GM19395 (cell line): ENCODE measurements around the gene ADM2.
"Not testable (repeated sequence)": the region's sequence is repeated elsewhere in the genome, so short reads cannot be mapped to it uniquely, and the experiment has no call there.

Source experiments
- ATAC-seq: cut with Tn5 transposase; IDR thresholded peaks from one replicate; pipeline ENCODE4 v1.9.1; 2021; ENCODE audit warnings: mild to moderate bottlenecking, moderate library complexity; ENCODE audit not compliant: unreplicated experiment

ADM2 gene, protein sequence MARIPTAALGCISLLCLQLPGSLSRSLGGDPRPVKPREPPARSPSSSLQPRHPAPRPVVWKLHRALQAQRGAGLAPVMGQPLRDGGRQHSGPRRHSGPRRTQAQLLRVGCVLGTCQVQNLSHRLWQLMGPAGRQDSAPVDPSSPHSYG

DNA sequence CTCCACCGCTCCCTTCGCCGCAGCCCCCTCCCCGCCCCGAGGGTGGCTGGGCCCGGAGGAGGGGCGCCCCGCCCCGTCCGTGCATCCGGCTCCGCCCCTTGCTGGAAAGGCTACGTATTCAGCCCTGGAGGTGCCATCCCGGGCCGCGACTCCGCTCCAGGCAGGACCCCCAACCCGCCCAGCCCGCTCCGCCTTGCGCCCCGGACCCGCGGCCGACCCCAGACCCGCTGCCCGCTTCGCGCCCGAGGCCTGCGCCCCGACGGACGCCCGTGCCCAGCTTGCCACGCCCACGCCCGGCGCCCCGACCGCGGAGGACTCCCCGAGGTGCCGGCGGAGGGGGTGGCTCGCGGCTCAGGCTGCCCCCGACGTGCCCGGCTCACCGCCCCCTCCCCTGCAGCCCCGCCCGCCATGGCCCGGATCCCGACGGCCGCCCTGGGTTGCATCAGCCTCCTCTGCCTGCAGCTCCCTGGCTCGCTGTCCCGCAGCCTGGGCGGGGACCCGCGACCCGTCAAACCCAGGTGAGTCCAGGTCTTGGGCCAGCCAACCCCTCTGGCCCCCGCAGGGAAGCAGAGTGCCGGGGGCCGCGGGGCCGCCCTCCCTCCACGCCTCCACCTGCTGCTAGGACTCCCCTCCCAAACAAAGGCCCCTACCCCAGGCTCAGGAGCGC lies at the start of gene ADM2:
ADM2 (plus strand) TSS at position 104 of the 667 bp plus-strand sequence; CDS start at position 409, 305 bp downstream.
- no peak for ATAC-seq

DNA sequence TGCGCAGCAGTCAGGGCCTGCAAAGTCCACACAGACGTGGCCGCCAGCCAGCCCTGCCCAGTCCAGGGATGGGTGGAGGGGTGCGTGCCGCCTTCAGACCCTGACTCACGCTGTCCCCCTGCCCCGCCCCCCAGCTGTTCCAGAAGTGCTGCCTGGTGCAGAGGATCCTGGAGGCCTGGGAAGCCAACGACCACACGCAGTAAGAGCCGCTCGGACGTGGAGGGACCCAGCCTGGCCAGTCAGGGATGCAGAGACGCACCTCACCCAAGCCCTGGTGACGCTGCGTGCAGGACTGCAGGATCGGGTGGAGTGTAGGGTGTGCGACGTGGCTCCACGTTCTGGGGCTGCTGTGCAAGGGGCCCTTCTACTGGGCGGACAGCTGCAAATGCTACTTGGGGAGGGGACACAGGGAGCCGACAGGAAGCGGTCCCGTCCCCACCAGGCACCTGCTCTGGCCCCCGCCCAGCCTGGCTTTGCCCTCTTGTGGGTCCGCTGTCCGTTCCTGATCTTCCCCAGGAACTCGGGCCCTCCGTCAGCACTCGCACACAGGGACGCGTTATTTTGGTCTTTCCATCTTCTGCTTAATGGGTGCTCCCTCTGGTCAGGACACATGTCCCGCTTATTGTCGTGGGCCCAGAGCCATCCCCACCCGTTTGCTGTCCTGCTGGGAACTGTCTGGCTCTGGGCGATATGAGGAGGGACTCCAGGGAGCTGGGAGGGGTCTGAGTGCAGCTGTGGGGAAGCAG lies 49.0 kb upstream of the ADM2 start:
- ATAC-seq = no peak

DNA sequence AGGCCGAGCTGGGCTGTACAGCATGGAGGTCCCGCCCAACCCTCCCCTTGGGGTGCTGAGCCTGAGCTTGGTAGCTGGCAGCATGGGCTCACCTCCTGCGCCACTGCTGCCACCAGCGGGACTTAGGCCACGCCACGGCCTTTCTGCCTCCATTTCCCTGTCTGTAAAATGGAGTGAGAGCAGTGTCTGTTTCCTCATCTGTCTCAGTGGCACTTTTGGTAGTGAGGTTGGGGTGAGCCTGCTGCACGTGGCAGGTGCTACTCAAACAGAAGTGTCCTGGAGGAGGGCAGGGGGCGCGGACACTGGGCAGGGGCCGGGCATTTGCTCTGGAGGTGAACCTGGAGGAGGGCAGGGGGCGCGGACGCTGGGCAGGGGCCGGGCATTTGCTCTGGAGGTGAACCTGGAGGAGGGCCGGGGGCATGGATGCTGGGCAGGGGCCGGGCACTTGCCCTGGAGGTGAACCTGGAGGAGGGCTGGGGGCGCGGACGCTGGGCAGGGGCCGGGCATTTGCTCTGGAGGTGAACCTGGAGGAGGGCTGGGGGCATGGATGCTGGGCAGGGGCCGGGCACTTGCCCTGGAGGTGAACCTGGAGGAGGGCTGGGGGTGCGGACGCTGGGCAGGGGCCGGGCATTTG lies 48.3 kb upstream of the ADM2 start:
- ATAC-seq = not testable (repeated sequence)

DNA sequence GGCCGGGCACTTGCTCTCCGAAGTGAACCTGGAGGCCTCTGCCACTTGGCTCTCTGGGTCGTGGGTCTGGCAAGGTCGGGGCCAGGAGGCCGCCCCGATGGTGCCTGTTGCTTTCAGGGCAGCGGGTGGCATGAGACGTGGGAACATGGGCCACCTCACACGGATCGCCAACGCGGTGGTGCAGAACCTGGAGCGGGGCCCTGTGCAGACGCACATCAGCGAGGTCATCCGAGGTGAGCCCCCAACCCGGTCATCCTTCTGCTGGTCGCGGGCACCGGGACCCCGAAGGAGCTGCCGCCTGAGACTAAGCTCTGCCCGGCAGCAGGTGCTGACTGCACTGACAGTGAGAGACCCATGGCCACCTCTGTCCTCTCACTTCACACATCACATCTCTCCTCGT lies 46.5 kb upstream of the ADM2 start:
- no peak for ATAC-seq

DNA sequence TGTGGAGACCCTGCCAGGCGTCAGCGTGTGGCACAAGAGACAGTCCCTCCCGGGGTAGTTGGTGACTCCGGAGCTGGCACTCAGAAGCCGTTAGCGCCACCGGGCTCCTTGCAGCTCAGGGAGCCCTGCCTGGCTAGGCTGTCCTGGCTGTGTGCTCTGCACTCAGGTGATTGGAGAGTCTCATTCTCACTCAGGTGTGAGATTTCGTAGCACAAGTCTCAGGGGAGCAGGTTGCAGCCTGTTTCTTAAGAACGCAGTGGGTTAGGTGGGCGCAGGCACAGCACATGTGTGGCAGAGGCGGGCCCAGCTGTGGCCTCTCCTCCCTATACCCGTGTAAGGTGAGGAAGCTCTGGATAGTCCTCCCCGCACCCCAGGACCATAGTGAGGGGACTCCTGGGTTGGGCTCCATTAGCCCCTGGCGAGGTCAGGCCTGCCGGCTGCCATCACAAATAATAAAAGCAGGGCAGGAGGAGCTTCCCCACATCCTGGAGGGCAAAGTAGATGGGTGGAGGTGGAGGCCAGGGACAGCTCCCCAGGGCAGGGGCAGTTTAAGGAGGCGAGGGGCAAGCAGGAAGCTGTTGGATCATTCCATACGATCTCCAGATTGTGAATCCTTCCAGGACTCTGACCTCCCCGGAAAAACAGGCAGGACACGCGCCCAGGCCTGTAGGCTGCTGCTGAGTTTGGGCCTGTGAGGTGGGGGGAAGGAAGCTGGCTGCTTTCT lies 45.9 kb upstream of the ADM2 start:
- ATAC-seq = no peak

DNA sequence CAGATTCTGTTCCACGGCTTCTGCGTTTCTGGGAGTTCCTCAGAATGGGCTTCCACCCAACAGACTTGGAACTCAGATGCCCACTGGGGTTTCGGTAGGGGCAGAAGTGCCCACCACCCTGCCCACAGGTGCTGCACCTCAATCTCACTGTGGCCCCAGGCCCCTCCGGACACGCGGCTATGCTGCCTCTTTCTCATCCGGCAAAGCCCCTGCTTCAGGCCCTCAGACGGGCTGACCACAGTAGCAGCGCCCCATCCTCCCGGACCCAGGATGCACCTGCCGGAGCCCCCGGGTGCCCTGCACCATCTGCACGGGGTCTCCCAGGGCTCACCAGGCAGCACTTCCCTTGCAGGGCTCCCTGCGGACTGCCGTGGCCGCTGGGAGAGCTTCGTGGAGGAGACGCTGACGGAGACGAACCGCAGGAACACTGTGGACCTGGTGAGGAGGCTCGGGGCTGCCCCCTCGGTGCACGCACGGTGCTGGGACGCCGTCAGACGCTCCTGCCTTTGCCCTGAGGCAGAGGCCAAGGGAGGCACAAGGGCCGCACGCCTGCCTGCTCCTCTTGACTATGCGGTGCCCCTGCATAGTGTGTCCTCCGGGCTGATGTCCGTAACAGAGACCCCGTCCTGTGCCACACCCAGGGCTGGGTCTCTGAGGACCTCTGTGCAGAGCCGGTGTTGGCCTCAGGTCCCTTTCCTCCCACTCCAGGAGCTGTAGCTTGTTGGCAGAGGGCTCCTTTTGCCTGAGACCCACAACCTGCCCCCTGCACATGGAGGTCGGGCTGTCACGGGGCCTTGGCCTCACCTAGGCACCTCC lies 45.1 kb upstream of the ADM2 start:
- no peak for ATAC-seq

DNA sequence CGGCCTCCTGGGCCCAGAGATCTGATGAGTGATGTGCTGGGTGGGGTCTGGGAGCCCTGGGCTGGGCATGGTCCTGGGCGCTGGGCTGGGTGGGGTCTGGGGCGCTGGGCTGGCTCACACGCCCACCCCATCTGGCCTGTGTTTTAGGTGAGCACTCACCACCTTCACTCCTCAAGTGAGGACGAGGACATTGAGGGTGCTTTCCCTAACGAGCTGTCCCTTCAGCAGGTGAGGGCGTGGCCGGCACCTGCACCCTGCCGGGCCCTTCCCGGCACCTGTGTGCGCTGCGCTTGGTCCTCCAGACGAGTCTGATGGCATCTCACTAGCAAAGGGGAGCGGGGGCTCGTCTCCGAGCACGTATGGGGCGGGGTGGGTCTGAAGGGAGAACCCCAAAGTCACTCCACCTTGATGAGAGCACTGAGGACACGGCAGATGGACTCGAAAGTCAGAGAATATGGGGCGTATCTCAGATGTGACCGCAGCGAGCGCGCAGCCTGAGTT lies 44.5 kb upstream of the ADM2 start:
- no peak for ATAC-seq

DNA sequence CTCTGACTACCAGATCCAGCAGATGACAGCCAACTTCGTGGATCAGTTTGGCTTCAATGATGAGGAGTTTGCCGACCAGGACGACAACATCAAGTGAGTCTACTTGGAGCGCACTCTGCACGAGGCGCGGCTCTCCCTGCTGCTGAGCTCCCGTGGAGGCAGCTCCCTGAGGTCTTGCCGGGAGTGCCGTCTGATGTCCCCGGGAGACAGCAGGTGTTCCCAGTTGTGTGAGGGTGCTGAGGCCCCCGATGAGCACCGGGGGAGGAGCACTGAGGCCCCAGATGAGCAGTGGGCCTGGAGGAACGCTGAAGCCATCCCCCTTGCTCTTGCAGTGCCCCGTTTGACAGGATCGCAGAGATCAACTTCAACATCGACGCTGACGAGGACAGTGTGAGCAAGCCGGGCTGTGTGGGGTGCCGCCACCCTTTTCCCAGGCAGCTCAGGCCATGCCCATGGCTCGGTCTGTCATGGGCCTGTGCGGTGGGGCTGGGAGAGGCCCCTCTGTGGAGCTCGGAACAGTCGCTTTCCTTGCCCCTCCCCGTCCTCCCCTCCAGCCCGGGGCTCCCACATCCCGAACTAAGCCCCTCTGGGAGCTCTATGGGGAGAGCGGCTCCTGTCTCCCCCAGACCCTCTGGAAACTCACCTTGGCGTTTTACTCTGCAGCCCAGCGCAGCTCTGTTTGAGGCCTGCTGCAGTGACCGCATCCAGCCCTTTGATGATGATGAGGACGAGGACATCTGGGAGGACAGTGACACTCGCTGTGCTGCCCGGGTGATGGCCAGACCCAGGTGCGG lies 43.6 kb upstream of the ADM2 start:
- ATAC-seq = no peak

DNA sequence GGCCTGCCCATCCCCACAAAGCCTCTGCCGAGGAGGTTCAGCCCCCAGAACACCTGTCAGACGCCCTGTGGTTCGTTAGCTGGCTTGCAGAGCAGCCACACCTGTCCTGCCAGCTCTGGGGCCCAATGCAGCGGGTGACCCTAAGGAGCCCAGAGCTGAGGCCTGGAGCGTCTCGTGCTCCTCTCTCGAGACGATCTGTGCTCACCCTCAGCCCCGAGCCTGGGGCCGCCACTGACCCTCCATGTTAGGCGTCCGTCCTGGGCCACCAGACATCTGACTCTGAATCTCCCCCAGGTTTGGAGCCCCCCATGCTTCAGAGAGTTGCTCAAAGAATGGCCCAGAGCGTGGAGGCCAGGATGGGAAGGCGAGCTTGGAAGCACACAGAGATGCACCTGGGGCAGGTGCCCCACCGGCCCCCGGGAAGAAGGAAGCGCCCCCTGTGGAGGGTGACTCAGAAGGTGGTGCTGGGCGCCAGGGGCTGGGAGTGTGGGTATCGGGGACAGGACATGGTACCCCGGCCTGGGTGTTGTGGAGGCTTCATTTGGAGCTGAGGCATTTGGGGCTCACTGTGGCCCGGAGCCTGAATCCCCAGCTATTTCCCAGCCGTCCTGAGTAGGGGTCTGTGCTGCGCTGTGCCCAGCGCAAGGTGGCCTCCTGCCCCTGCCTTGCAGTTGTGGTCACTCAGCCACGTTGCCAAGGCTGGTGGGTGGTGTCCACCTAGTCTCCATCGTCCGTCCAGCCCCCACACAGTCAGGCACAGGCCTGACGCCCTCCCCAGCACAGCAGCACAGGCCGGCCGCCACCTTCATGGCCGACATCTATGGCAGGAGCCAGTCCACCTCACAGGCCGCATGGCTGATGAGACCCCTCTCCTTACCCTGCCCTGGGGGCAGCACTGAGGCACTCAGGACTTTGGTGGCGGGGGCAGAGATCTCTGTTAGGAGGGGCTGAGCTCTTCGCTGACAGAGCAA lies 42.8 kb upstream of the ADM2 start:
- ATAC-seq = no peak

DNA sequence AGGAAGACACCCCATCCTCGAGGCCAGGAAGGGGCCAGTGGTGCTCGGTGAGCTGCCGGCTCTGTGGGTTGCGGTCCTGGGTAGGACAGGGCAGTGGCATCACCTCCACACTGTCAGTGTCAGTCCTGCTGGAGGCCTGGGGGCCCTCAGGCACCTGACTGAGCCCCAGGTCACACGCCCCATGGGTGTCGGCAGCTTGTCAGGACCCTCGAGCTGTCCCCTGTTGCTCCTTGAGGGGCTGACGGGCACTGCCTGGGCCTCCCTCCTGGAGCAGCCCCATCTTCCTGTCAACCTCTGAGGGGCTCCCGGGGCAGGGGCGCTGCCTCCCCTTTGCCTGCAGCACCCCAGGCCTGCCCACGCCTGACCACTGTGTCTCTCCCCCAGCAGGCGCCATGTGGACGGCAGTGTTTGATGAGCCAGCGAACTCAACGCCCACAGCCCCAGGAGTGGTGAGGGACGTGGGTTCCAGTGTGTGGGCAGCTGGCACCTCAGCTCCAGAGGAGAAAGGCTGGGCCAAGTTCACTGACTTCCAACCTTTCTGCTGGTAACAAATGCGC lies 42.0 kb upstream of the ADM2 start:
- ATAC-seq = no peak

DNA sequence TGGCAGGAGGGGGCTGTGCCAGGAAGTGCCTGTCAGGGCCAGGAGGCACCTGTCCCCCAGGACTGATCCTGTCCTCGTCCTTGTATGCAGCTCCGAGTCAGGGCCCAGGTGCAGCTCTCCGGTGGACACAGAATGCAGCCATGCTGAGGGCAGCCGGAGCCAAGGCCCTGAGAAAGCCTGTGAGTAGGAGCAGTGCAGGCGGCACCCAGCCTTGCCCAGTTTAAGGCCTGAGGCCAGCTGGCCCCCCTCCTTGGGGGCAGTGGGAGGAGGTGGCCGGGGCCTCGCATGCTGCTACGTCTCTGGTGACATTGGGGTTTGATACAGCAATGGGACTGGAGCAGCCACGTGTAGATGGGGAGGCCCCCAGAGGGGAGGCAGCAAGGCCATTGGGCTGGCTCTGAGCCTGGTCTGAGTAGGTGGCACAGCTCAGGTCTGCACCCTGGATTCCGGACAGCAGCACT lies 41.4 kb upstream of the ADM2 start:
- ATAC-seq = no peak

DNA sequence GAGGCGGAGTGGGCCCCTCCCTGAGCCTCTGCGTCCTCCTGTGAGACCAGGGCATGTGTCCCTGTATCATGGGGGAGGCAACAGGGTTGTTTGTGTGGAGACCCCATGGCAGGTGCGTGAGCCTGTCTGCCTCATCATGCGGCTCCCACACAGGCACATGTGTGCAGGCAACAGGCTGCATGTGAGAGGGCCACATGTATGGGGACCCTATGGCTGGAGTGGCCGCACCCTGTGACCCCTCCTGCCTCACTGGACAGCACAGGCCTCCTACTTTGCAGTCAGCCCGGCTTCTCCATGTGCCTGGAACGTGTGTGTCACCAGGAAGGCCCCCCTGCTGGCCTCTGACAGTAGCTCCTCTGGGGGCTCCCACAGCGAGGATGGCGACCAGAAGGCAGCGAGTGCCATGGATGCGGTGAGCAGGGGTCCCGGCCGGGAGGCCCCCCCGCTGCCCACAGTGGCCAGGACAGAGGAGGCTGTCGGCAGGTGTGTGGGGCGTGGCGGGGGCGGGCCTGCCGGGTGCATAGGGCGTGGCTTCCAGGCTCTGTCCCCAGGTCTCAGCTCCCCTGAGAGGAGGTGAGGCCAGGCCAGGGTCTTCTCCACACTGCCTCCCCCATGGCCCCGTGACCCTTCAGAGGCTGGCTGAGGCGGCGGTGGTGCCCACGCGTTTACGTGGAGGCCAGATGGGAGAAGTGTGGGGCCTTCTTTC lies 40.6 kb upstream of the ADM2 start:
- no peak for ATAC-seq

DNA sequence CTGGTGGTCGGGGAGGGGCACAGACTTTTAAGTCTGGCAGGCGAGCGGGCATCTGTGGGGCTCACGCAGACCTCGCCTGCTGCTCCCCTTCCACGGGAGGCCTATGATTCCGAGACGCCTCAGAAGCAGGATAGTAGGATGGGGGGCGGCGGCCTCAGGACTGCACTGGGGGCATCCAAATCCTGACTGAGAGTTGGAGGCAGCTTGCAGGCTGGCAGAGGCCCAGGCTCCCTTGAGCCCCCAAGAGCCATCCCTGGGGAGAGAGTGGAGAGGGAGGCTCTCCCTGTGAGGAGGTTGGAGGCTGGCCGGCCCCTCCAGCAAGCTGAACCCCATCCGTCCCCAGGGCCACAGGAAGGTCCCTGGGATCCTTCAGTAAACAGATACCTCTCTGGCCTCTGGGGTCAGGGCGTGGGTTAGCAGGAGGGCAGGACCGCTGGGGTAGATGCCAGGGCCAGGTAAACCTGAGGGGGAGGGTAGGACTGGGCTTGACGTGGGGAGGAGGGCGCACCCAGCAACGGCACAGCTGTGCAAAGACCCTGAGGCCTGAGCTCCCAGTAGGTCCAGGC lies 39.8 kb upstream of the ADM2 start:
- ATAC-seq = no peak

DNA sequence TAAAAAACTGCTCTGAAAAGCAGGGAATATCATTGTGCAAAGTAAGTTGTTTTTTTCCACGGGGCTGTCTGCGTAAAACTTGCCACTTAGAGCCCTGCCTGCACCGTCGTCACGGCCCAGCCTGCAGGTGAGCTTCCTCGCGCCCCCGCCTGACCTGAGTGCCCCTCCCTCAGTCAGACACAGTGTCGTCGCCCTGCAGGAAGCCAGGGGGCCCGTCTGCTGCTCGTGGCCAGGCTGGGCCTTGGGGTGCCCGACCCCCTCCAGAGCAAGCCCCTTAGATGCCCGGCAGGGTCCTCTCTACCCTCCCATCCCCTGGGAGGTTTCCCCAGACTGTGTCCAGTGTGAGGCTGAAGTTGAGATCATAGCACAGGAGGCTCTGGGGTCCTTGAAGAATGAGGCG lies 38.1 kb upstream of the ADM2 start:
- ATAC-seq = no peak

DNA sequence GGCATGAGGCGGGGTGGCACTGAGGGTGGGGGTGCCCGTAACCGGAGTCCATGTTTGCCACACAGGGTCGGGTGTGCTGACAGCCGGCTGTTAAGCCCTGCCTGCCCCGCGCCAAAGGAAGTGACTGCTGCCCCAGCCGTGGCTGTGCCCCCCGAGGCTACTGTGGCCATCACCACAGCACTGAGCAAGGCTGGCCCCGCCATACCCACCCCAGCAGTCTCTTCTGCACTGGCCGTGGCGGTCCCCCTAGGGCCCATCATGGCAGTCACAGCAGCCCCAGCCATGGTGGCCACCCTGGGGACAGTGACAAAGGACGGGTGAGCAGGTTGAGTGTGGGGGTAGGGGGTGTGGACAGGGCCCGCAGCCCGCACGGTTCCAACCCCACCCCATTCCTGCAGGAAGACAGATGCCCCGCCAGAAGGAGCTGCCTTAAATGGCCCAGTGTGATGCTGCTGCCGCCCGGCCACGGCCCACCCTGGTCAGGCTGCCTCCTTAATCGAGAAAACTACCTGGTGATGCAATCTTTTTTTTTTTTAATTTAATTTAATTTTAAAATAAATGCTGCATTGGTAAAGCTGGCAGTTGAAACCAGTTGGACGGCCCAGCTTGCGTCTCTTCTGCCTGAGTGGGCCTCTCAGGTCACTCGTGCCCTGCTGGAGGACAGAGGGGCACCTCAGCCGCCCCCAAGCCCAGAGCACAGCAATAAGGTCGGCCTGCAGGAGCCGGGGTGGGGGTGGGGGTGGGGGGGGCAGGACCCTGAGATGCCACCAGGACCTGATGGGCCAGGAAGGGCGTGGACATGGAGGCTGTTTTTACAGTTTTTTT lies 37.3 kb upstream of the ADM2 start:
- ATAC-seq = no peak

DNA sequence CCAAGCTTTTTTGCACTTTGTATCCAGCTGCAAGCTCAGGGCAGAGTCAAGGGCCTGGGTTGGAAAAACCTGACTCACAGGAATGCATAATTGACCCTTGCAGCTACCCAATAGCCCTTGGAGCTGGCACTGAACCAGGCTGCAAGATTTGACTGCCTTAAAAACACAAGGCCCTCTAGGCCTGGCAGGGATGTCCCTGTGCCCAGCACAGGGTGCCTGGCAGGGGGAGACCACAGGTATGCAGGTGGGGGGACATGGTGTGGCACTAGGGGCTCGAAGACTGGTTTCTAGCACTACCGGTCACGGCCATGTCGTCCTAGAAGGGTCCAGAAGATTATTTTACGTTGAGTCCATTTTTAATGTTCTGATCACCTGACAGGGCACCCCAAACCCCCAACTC lies 36.7 kb upstream of the ADM2 start:
- no peak for ATAC-seq
